LNCaP clone FGC (cell line): ENCODE data around the gene METTL2B.
"Not testable (repeated sequence)": the region's sequence is repeated elsewhere in the genome, so short reads cannot be mapped to it uniquely, and the experiment has no call there.

Experiments used
- DNase-seq: peaks from one replicate; pipeline ENCODE4 v3.0.0-alpha.2; 2011; ENCODE audit warnings: low read depth
- H3K4me3 ChIP-seq: 2 replicates; pipeline ENCODE4 v1.5.1; 2011; ENCODE audit warnings: mild to moderate bottlenecking, low read depth, low read length, control low read depth
- TF ChIP-seq, protein P1 (sequence below): IDR thresholded peaks from 2 replicates; pipeline ENCODE4 v1.5.1; 2012; ENCODE audit warnings: mild to moderate bottlenecking; ENCODE audit not compliant: control insufficient read depth, insufficient read depth; ENCODE audit errors: extremely low read depth

Gene METTL2B

DNA sequence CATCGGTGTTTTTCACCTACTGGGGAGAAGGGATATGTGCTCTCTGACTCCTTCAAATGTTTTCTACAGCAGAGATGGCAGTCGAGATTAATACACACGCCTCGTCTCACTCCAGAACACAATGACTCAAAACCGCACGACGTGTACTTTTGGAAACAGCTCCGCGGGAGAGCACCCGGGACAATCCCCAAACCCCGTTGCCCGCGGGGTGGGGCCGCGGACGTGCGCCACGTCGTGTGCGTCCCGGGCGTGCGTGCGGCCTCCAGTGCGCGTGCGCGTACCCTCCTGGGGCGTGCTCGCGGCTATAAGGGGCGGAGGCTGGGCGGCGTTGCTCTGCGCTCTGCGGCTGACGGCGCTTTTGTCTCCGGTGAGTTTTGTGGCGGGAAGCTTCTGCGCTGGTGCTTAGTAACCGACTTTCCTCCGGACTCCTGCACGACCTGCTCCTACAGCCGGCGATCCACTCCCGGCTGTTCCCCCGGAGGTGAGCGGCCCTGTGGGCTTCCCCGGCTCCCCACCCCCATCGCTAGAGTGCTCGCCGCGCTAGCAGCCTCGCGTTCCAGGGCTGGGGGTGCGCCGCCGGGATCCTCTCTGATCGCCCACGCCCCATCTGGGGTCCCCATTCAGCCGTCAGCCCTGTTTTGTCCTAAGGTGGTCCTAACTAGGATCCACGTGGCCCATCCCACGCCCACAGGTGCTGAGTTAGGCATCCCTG, 20.8 kb upstream of the METTL2B start, which contains the start of gene HILPDA:
Gene HILPDA (plus strand): TSS at position 336 of the 712 bp plus-strand sequence. CDS start 1,391 bp downstream, outside the sequence.
- H3K4me3 ChIP-seq = peak within 1 kb of the TSS; percentile 99
- TF ChIP-seq, protein P1, sequence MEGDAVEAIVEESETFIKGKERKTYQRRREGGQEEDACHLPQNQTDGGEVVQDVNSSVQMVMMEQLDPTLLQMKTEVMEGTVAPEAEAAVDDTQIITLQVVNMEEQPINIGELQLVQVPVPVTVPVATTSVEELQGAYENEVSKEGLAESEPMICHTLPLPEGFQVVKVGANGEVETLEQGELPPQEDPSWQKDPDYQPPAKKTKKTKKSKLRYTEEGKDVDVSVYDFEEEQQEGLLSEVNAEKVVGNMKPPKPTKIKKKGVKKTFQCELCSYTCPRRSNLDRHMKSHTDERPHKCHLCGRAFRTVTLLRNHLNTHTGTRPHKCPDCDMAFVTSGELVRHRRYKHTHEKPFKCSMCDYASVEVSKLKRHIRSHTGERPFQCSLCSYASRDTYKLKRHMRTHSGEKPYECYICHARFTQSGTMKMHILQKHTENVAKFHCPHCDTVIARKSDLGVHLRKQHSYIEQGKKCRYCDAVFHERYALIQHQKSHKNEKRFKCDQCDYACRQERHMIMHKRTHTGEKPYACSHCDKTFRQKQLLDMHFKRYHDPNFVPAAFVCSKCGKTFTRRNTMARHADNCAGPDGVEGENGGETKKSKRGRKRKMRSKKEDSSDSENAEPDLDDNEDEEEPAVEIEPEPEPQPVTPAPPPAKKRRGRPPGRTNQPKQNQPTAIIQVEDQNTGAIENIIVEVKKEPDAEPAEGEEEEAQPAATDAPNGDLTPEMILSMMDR = no peak
- peak; percentile 70 for DNase-seq

DNA sequence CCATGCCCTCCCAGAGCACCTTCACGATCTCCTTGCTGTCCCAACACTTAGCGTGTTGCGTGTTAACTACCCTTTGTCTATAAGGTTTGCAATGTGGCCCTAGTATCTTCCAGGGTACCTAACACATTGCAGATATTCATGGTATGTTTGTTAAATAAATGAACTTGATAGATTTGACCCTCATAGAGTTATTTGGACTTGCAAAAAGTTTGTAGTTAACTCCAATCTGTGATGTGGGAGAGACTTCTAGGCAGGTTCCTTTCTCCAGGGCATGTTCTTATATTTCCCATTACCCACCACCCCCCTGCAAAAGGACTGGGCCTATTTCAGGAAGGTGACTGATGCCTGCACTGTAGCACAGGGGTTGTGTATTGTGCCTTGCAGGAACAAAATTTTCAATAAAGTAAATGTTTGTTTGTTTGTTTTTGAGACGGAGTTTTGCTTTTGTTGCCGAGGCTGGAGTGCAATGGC, 20.3 kb upstream of the METTL2B start:
- no peak for DNase-seq
- TF ChIP-seq, protein P1 = no peak
- H3K4me3 ChIP-seq = peak overlapping the region; percentile 99

DNA sequence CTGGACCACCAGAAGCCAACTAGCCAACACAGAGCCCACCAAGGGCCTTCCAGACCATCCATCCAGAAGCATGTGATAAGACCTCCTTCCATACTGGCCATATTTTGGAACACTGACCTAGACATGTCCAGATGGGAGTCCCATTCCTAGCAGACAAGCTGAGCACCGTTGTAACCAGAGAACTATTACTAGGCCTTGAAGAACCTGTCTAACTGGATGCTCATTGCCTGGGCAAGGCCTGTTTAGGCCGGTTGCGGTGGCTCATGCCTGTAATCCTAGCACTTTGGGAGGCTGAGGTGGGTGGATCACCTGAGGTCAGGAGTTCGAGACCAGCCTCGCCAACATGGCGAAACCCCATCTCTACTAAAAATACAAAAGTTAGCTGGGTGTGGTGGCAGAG, 19.2 kb upstream of the METTL2B start:
- peak overlapping the region; percentile 99 for H3K4me3 ChIP-seq
- DNase-seq = not testable (repeated sequence)

DNA sequence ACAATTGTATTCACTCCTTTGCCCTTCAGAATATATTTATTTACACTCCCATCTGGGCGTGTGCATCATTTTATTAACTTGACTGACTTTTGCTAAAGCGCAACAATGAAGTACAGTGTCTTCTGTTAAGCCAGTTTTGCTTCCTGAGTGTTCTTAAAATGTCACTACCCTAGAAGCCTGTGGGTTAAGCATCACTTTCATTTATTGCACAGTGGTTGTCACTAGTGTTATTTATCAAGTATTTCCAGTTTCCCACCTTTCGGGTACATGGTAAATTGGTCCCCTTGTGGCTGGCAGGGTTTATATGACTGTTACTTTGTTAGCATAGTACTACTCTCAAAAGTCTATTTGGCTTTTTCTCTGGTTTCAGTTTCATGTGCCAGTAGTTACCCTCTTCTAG, 17.6 kb upstream of the METTL2B start:
- no peak for DNase-seq
- TF ChIP-seq, protein P1 = no peak
- H3K4me3 ChIP-seq = no peak overlapping the region

DNA sequence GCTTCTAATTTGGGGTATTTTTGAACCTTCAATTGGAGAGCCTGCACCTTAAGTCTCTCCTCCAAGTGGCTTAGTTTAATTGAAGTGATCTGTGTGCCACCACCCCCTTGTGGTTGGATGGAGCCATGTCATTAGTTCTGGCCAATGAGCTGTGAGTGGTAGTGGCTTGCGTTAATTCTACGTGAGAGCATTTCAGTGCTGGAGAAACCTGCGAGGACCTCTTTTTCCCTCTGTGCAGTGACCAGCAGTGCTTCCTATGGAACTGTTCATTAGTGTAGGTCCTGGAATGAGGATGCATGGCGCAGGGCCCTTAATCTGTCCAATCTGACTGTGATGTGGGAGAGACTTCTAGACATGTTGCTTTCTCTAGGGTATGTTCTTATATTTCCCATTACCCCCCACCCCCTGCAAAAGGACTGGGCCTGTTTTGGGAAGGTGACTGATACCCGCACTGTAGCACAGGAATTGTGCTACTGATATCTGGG, 17.1 kb upstream of the METTL2B start:
- TF ChIP-seq, protein P1 = peak; percentile 88
- DNase-seq = no peak
- H3K4me3 ChIP-seq = no peak overlapping the region

DNA sequence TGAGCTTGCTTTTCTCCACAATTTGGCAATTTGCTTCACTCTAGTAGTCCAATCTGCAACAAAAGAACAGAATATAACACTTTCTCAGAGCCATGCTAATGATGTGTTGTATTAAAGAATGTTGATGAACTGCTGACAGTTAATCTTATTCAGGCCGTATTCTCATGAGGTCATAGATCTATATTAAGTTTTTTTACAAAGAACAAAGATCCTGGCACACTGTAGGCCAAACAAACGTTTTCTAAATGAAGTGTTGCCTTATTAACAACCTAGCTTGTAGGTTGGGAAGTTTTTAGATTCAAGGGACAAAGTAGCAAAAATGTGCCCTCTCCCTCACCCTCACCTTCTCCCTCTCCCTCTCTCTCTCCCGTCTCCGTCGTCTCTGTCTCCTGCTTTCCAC, 14.1 kb upstream of the METTL2B start:
- no peak for DNase-seq
- TF ChIP-seq, protein P1 = no peak

DNA sequence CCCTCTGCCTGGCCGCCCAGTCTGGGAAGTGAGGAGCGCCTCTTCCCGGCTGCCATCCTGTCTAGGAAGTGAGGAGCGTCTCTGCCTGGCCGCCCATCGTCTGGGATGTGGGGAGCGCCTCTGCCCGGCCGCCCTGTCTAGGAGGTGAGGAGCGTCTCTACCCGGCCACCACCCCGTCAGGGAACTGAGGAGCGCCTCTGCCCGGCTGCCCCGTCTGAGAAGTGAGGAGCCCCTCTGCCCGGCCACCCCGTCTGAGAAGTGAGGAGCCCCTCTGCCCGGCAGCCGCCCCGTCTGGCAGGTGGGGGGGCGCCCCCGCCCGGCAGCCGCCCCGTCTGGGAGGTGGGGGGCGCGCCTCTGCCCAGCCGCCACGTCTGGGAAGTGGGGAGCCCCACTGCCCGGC, 13.2 kb upstream of the METTL2B start:
- DNase-seq, H3K4me3 ChIP-seq: not testable (repeated sequence)

More for the DNA sequence above, 14.1 kb upstream of the METTL2B start:
- H3K4me3 ChIP-seq = no peak overlapping the region

DNA sequence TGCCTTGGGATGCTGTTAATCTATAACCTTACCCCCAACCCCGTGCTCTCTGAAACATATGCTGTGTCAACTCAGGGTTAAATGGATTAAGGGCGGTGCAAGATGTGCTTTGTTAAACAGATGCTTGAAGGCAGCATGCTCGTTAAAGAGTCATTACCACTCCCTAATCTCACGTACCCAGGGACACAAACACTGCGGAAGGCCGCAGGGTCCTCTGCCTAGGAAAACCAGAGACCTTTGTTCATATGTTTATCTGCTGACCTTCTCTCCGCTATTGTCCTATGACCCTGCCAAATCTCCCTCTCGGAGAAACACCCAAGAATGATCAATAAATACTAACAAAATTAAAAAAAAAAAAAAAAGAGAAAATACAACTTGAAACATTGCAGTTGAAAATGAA, 12.6 kb upstream of the METTL2B start:
- not testable (repeated sequence) for DNase-seq, H3K4me3 ChIP-seq

DNA sequence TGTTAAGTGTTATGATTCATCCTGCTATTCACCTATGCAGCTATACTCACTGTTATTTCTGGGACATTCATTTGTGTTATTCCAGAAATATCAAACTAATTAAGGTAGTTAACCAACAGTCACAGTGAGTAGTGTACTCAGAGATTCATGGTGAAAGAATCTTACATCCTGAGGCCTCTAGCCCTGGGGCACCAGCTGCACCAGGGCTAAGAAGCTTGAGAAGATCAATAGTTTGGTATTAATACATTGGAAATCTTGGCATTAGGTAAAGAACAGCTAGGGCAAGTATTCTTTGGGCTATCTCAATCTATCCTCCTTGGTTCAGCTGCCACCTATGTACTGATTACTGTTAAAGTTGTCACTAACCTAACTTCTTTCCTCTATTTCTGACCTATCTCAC, 9.7 kb upstream of the METTL2B start:
- DNase-seq, H3K4me3 ChIP-seq: not testable (repeated sequence)

DNA sequence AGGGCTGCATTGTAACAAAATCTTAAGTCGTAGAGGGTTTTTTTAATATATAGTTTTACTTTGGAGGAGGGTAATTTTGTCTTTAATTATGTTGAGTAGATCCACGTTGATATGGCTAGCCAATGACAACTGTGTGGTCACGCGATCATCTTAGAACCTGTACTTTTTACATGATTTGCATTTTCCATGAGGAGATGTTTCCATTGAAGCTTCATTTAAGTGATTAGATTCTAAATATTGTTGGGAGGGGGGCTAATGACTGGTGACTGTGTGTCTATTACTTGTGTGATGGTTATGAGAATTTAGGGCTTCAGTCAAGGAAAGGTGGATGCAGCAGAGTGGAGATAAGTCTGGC, 765 bp downstream of the METTL2B start:
- H3K4me3 ChIP-seq = peak overlapping the region; percentile 79
- not testable (repeated sequence) for DNase-seq

DNA sequence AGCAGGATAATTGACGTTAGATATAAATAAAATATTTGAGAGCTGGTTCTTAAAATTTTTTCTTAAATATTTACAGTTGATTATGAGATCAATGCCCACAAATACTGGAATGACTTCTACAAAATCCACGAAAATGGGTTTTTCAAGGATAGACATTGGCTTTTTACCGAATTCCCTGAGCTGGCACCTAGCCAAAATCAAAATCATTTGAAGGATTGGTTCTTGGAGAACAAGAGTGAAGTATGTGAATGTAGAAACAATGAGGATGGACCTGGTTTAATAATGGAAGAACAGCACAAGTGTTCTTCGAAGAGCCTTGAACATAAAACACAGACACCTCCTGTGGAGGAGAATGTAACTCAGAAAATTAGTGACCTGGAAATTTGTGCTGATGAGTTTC, 2.5 kb downstream of the METTL2B start:
- DNase-seq, H3K4me3 ChIP-seq: not testable (repeated sequence)

DNA sequence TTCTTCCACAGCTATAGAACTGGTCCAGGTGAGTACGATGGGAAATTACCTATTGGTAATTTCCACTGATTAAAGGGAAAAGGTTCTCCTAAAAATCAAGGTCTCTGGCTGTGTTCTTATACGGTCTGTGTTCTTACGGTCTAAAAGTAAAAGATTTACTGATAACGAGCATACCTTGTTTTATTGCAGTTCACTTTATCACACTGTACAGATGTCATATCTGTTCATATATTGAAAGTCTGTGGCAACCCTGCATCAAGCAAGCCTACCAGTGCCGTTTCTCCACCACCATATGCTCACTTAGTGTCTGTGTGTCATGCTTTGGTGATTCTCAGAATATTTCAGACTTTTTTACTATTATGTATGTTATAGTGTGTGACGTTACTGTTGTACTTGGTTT, 11.6 kb downstream of the METTL2B start:
- not testable (repeated sequence) for H3K4me3 ChIP-seq, DNase-seq
